ENCODE results near the gene DIS3L2.

GRCh38 chr2:232129483-232129882, 168.0 kb downstream of the DIS3L2 start:
- TF ChIP-seq TAF1 (IDR thresholded peaks at IDR 0.05; ENCODE audit: borderline replicate concordance, low read depth, low read length) (no peak), POLR2AphosphoS5 (IDR thresholded peaks at IDR 0.05; ENCODE audit: low read depth, low read length) (no peak), POLR2A (IDR thresholded peaks at IDR 0.05; ENCODE audit: low read depth, low read length) (no peak)

Measured in GM12892 (cell line).